ENCODE measurements around the gene ESRP2. TPM values are rescaled to one million over a fixed set of nuclear protein-coding genes. Genes with fewer than 3 reads are reported as not detected.
A peak's percentile ranks its signal among the peaks of the same experiment; 100 is the strongest.

ESRP2 gene
- total RNA-seq, 1 donor from 2014 or later: 26.9 TPM

DNA sequence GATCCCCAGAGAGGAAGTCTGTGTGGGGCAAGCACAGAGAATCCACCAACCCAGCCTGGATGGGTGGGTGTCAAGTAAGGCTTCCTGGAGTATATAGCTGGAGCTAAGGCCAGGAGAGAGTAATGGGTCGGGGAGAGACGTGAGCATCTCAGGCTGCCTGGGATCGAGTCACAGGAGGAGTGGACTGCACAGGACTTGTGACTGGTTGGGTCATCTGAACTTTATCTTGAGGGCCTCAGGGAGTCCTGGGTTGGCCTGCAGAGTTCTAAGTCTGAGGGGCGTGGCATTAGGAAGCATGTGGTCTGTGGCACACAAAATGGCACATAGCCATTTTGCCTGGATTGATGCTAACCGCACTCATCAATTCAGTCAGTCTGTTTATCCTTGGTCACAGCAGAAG is 10.7 kb upstream of the ESRP2 start:
- no peak for DNase-seq (ENCODE audit: low read depth)
- Histone ChIP-seq H3K4me3 (ENCODE audit: low read depth, low read length) (no peak overlapping the region), H3K36me3 (ENCODE audit: control insufficient read depth, insufficient read depth, low read length) (no peaks in the 10 kb centered on the region), H3K27me3 (ENCODE audit: control insufficient read depth, insufficient read depth, low read length) (no peaks in the 10 kb centered on the region)
- TF ChIP-seq, protein P1, sequence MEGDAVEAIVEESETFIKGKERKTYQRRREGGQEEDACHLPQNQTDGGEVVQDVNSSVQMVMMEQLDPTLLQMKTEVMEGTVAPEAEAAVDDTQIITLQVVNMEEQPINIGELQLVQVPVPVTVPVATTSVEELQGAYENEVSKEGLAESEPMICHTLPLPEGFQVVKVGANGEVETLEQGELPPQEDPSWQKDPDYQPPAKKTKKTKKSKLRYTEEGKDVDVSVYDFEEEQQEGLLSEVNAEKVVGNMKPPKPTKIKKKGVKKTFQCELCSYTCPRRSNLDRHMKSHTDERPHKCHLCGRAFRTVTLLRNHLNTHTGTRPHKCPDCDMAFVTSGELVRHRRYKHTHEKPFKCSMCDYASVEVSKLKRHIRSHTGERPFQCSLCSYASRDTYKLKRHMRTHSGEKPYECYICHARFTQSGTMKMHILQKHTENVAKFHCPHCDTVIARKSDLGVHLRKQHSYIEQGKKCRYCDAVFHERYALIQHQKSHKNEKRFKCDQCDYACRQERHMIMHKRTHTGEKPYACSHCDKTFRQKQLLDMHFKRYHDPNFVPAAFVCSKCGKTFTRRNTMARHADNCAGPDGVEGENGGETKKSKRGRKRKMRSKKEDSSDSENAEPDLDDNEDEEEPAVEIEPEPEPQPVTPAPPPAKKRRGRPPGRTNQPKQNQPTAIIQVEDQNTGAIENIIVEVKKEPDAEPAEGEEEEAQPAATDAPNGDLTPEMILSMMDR (IDR thresholded peaks at IDR 0.05; ENCODE audit: insufficient read depth, low read length, poor library complexity, severe bottlenecking): no peak

DNA sequence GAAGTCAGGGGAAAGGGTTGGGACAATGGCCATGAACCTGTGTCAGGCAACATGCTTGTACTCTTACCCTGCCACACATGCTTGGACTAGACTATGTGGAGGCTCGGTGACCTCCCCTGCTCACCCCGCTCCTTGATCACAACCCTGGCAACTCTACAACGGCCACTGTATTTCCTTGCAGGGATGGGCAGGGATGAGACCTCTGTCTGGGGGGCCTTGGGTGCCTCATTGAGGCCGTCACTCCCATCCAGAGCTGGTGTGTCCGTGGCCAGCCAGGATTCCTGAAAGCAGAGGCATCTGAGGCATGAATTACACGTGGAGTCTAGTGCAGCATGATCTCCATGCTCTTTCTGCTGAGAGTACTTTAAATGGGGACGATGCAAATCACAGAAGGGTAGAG is 10.2 kb upstream of the ESRP2 start:
- peak overlapping the region; percentile 81 for H3K4me3 ChIP-seq (ENCODE audit: low read depth, low read length)
- H3K36me3 ChIP-seq (ENCODE audit: control insufficient read depth, insufficient read depth, low read length): no peaks in the 10 kb centered on the region
- TF ChIP-seq, protein P1 (IDR thresholded peaks at IDR 0.05; ENCODE audit: insufficient read depth, low read length, poor library complexity, severe bottlenecking): no peak
- no peaks in the 10 kb centered on the region for H3K27me3 ChIP-seq (ENCODE audit: control insufficient read depth, insufficient read depth, low read length)
- DNase-seq (ENCODE audit: low read depth): no peak

DNA sequence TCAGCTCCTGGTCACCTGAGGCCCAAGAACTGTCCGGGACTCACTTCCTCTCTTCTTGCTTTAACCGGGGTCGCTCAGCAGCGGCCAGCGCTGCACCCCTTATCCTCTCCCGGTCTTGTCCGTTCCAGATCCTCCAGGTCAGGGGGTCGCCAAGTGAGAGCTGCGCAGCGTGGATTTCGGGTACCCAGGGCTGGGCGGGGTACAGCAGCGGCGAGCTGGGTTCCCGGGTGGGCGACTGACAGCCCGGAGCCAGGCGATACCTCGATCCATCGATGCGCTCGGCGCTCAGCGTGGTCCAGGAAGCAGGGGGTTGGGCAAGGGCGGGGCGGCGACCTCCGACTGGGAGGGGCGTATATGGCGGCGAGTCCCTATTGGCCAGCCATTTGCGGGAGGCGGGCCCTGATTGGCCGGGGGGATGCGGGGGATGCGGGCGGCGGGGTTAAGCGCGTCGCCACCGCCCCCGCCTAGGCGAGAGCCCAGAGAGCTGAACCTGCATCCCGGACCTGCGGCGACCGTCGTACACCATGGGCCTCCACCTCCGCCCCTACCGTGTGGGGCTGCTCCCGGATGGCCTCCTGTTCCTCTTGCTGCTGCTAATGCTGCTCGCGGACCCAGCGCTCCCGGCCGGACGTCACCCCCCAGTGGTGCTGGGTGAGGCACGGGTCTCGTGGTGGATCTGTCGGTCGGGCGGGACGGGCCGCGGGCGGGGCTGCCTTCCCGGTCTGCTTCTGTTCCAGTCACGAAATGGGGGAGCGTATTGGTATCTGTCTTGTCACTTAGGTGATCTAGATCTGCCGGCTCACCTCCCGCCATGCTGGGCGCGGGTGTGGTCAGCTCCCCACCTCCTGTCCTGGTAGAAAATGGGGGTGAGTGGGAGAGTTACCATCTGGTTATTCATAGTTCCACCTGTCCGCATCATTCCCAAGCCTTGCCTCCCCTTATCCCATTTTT is 9.3 kb upstream of the ESRP2 start, which contains the start of gene PLA2G15:
Gene PLA2G15 (plus strand): TSS at position 471 of the 951 bp plus-strand sequence. CDS start 54 bp downstream, at position 525.
- no peak for DNase-seq (ENCODE audit: low read depth)
- H3K27me3 ChIP-seq (ENCODE audit: control insufficient read depth, insufficient read depth, low read length): no peaks in the 10 kb centered on the region
- H3K4me3 ChIP-seq (ENCODE audit: low read depth, low read length): peak within 1 kb of the TSS; percentile 81
- TF ChIP-seq, protein P1 (IDR thresholded peaks at IDR 0.05; ENCODE audit: insufficient read depth, low read length, poor library complexity, severe bottlenecking): no peak
- H3K36me3 ChIP-seq (ENCODE audit: control insufficient read depth, insufficient read depth, low read length): no peaks in the 10 kb centered on the region

DNA sequence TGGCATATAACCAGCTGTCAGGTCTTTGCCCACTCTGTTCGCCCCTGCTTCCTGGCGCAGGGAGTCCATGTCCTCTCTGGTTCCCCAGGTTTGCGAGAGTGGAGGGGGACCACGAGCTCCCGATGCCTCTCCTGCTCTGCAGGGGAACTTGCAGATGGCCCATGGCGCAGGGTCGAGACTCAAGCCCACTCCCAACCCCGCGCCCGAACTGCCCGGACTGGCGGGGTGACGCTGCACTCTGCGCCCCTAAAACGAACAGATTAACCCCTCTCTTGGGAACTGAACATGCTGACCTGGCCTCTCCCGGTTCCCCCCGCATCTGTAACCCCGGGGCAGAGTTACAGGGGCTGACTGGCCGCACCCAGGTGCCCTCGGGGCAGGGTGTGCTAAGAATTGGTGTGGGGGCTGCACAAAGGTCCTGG is 8.6 kb upstream of the ESRP2 start:
- Histone ChIP-seq H3K27me3 (ENCODE audit: control insufficient read depth, insufficient read depth, low read length) (no peaks in the 10 kb centered on the region), H3K36me3 (ENCODE audit: control insufficient read depth, insufficient read depth, low read length) (no peaks in the 10 kb centered on the region), H3K4me3 (ENCODE audit: low read depth, low read length) (peak overlapping the region; percentile 81)
- TF ChIP-seq, protein P1 (IDR thresholded peaks at IDR 0.05; ENCODE audit: insufficient read depth, low read length, poor library complexity, severe bottlenecking): no peak
- DNase-seq (ENCODE audit: low read depth): no peak

DNA sequence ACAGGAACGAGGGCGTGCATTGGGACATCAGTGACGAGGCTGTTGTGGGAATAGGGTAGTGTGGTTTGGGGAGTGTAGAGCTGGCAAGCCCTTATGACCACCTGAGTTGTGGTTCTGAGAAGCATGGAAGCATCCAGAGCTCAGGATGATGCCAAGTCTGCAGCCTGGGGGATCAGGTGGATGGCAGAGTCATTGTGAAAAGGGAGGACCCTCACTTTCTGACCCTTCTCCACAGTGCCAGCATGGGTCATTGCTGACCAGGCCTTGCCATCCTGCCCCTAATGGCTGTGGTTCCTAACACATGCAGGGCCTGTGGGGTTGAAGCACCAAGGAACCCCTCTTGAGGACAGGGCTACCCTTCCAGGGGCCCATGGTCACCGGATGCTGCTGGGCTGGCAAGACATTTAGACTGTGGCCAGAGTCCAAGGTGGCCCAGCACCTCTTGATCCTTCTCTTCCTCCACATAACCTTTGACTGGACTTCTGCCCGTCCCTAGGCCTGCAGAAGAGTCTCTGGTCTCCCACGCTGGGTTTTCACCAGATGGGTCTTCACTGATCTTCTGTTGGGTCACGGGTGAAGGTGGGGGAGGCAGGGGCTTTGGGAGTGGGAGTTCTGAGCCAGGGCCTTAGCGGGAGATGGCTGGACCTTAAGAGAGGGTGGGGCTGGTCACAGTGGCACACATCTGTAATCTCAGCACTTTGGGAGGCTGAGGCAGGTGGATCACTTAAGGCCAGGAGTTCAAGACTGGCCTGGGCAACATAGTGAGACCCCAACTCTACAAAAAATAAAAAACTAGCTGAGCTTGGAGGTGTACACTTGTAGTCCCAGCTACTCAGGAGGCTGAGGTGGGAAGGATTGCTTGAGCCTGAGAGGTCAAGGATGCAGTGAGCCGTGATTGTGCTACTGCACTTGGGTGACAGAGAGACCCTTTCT is 7.3 kb upstream of the ESRP2 start:
- no peak for DNase-seq (ENCODE audit: low read depth)
- Histone ChIP-seq H3K36me3 (ENCODE audit: control insufficient read depth, insufficient read depth, low read length) (no peaks in the 10 kb centered on the region), H3K27me3 (ENCODE audit: control insufficient read depth, insufficient read depth, low read length) (no peaks in the 10 kb centered on the region), H3K4me3 (ENCODE audit: low read depth, low read length) (no peak overlapping the region)
- TF ChIP-seq, protein P1 (IDR thresholded peaks at IDR 0.05; ENCODE audit: insufficient read depth, low read length, poor library complexity, severe bottlenecking): no peak
